GM12892 (cell line): ENCODE measurements around the gene ABCC6.

Source experiments
- DNase-seq: peaks from one replicate; pipeline ENCODE4 v3.0.0; 2011; ENCODE audit not compliant: insufficient read length
- FAIRE-seq: peaks from 2 replicates; lab custom pipeline; 2011; peaks lifted over from hg19 to GRCh38; lab: Jason Lieb, UNC
- POLR2A ChIP-seq: IDR thresholded peaks from 2 replicates; pipeline ENCODE4 v1.6.1; 2011; ENCODE audit warnings: low read depth, low read length, control low read depth
- POLR2AphosphoS5 ChIP-seq: IDR thresholded peaks from 2 replicates; pipeline ENCODE4 v1.6.1; 2011; ENCODE audit warnings: low read depth, low read length, control low read depth
- TAF1 ChIP-seq: IDR thresholded peaks from 2 replicates; pipeline ENCODE4 v1.6.1; 2011; ENCODE audit warnings: low read depth, mild to moderate bottlenecking, control low read depth, low read length, borderline replicate concordance

Gene ABCC6

DNA sequence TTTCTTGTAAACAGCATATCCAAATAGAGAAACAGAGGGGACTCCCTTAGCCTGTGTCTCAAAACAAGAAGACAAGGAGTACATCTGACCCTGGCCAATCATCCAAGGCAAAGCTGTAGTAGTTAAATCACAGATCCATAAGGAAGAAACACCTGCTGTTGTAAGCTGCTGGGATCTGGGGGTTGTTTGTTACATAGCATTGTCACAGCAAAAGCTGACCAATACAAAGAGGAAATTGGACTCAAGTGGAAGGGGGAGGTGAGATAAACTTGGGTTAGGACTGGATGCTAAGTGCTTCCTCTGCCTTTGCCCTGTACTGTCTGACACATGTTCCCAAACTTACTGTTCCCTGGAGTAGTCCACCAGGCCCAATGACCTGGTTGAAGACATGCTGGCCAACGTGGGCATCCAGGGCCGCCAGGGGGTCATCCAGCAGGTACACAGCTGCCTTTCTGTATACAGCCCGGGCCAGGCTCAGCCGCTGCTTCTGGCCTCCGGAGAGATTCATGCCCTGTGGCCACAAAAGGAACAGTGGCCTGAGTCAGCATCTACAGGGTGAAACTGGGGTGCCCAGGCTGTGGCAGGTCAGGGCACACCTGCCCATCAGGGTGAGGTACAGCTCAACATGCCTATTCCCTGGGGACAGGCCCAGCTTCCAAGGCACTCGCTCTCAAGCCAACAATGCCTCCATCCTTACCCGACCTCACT, 44.7 kb downstream of the ABCC6 start:
- FAIRE-seq (no peak), DNase-seq (no peak)
- TF ChIP-seq POLR2AphosphoS5 (no peak), POLR2A (no peak), TAF1 (no peak)

DNA sequence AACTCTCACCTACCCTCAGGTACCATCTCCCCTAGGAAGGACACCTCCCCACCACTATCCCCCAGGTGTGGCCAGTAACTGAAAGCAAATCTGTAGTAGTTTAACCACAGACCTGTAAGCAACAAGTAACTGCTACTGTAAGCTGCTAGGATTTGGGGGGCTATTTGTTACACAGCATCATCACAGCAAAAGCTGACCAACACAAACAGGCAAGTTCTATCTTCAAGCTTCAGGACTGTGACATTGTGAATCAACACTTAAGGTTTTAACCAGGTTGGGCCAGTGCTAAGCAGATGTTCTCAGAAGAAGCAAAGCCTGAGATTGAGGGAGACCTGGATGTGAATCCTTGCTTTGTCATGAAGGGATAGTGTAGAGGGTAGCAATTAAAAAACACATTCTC, 47.0 kb downstream of the ABCC6 start:
- no peak for FAIRE-seq
- TF ChIP-seq POLR2A (no peak), POLR2AphosphoS5 (no peak), TAF1 (no peak)
- no peak for DNase-seq

DNA sequence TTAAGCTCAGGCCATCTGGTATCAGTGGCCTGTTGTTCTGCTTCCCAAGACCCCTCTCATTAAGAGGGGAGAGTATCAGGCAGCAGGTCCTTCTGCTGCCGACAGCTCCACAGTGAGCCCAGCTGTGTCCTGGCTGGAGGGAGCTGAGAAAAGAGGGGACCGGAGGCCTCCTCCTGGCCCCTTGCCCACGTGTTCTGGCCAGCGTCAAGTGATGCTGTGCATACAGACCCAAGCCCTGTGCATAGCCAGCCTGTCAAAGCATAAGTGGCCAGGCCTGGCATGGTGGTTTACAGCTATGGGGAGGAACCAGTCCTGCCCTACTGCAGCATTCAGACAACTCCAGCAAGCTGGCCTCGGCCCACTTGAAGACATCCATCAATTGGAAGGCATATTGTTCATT, 48.0 kb downstream of the ABCC6 start:
- TF ChIP-seq TAF1 (no peak), POLR2A (no peak), POLR2AphosphoS5 (no peak)
- FAIRE-seq, result no peak
- no peak for DNase-seq

DNA sequence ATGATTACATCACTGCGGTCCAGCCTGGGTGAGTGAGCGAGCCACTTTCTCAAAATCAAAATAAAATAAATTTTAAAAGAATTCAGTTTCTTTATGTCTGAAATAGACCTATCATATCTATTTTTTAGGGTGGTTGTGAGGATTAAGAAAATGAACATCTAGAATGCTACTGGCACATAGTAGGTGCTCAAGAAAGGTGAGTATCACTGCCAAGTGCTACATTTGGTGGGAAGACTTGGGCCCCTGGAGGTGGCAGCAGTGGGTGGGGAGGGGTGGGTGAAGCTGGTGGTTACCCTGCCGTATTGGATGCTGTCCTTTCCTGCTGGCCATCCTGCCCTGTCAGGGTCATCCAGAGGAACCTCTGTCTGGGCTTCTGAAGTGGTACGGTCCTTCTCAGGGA, 50.3 kb downstream of the ABCC6 start:
- no peak for TF ChIP-seq POLR2AphosphoS5
- TF ChIP-seq TAF1, result no peak
- TF ChIP-seq POLR2A, result no peak
- no peak for DNase-seq
- FAIRE-seq, result no peak

DNA sequence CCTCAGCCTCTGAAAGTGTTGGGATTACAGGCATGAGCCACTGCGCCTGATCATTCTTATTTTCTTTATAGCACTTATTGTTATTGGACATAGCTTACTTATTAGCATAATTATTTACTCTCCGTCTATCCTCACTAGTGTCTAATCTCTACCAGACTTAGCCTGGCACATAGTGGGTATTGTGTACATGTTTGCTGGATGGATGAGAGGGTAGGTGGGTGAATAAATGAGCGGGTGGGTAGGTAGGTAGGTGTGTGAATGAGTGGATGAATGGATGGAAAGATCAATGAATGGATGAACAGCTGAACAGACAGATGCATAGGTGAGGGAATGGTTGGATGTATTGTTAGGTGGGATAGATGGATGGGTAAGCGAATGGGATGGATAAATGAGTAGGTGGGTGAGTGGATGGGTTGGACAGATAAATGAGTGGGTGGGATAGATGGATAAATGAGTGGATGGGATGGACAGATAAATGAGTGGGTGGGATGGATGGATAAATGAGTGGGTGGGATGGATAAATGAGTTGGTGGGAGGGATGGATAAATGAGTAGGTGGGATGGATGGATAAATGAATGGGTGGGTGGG, 51.9 kb downstream of the ABCC6 start:
- no peak for FAIRE-seq

DNA sequence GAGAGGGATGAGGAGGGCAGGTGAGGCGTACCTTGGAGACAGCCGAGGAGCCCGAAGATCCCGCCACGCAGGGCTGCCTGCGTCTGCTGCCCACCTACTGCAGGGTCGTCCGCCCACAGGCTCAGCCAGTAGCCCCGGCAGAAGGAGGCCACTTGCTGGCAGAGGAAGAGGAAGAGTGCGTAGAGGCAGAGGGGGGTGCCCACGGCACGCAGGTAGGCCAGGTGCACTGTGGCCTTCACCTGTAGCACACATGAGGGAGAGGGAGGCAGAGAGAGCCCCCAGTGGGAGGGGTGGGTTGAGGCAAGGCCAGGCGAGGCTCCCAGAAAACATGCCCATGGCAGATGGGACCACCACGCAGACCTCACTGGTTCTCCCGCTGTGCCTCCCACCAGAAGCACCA, 53.7 kb downstream of the ABCC6 start:
- FAIRE-seq (no peak), DNase-seq (no peak)
- TF ChIP-seq POLR2A (no peak), POLR2AphosphoS5 (no peak), TAF1 (no peak)

More for the DNA sequence above, 51.9 kb downstream of the ABCC6 start:
- TF ChIP-seq TAF1 (no peak), POLR2AphosphoS5 (no peak), POLR2A (no peak)
- DNase-seq, result no peak

DNA sequence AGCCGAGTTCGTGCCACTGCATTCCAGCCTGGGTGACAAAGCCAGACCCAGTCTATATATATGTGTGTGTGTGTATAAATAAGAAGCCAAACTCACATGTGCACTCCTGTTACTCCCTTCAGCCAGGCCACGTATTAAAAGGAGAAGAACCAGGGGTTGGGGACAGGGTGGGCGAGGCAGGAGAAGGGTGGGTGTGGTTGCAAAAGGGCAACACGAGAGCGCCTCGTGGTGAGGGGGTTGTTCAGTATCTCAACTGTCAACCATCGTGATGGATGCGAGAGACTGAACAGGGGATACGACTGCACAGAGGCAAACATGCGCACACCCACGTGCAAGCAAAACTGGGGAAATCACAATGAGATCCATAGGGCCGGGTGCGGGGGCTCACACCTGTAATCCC, 54.9 kb downstream of the ABCC6 start:
- no peak for DNase-seq
- TF ChIP-seq TAF1 (no peak), POLR2AphosphoS5 (no peak), POLR2A (no peak)
- no peak for FAIRE-seq

DNA sequence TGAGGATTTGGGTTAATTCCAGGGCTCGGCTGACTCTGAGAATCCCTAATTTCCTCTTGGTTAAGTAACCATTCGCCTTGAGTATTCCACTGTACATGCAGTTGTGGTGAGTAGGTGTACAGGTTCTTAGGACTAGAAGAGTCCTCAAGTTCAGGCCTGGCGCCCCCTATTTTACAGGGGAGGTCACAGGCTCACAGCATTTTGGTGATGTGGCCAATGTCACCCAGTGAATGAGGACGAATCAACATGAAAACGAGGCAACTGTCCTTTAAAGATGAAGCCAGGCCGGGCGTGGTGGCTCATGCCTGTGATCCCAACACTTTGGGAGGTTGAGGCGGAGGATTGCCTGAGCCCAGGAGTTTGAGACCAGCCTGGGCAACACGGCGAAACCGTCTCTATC, 55.4 kb downstream of the ABCC6 start:
- FAIRE-seq, result no peak
- no peak for DNase-seq
- no peak for TF ChIP-seq POLR2AphosphoS5
- no peak for TF ChIP-seq TAF1
- TF ChIP-seq POLR2A, result no peak

DNA sequence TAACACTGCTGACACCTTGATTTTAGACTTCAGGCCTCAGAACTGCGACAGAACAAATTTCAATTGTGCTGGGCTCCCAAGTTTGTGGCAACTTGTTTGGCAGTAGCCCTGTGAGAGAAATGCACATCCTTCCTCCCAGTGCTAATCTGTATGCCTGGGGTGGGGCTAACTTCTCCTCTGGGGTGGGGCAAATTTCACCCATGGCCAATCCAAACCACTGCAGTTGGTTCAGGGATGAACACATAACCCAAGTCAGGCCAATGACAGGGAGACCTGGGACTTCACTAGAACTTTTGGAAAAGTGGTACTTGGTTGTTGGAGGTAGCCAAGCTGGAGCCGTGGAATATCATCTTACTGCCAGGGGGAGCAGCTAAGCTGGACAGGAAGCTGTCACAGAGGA, 56.3 kb downstream of the ABCC6 start:
- no peak for FAIRE-seq
- no peak for DNase-seq
- TF ChIP-seq POLR2AphosphoS5 (no peak), TAF1 (no peak), POLR2A (no peak)

DNA sequence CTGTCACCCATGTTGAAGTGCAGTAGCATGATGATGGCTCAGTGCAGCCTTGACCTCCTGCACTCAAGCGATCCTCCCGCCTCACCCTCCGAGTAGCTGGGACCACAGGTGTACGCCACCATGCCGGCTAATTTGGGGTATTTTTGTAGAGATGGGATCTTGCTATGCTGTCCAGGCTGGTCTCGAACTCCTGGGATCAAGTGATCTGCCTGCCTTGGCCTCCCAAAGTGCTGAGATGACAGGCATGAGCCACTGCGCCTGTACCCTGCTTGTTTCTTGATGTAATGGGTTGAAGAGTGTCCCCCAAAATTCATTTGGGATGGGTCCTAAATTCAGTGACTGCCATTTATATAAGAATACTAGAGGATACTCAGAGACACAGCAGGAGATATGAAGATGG, 57.2 kb downstream of the ABCC6 start:
- FAIRE-seq, result no peak
- no peak for TF ChIP-seq TAF1
- TF ChIP-seq POLR2A, result no peak
- TF ChIP-seq POLR2AphosphoS5, result no peak
- no peak for DNase-seq

DNA sequence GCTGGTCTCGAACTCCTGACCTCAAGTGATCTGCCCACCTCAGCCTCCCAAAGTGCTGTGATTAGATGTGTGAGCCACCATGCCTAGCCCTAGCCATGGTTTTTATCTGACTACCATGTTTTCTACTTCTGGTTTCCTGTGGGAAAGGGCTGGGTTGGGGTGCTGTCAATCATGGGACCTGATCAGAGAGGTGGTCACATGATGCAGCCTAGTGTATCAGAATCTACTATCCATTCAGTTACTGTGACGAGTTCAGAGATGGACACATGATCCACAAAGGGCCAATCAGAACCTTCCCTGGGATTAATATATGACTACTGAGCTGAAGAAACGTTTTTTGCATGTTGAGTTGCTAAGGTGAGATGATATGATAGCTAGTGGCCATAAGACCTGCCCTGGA, 59.1 kb downstream of the ABCC6 start:
- TF ChIP-seq TAF1, result no peak
- TF ChIP-seq POLR2AphosphoS5, result no peak
- no peak for TF ChIP-seq POLR2A
- no peak for DNase-seq
- no peak for FAIRE-seq

DNA sequence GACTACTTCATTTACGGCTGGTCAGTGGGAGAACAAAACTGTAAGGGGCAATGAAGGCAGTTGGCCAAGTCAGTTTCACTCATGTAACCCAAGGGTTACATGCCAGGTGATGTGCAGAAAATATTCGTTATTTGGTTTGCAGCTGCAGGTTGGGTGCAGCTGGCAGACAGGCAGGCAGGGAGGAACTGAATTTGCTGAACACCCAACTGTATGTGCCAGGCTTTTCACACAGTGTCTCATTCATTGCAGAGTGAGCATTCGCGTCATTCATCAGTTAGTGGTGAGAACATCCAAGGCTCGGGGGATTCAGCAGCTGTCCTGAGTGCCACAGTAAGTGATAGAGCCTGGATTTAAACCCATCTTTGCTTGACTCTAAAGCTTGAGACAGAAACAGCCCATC, 59.7 kb downstream of the ABCC6 start:
- DNase-seq (no peak), FAIRE-seq (no peak)
- no peak for TF ChIP-seq TAF1
- TF ChIP-seq POLR2A, result no peak
- TF ChIP-seq POLR2AphosphoS5, result no peak
